IgD-negative memory B cell (primary cell): ENCODE data around the gene DARS1. TPM values are rescaled to one million over a fixed set of nuclear protein-coding genes. Genes with fewer than 3 reads are reported as not detected.

Experiments used
- H3K27ac Mint-ChIP-seq, 3 donors: one replicate each; pipeline ENCODE4 v1.8.0; 2020 to 2022; ENCODE audit warnings: mild to moderate bottlenecking in 3 of 3, mixed read lengths in 3 of 3, moderate library complexity in 1 of 3
- H3K27me3 Mint-ChIP-seq: one replicate; pipeline ENCODE4 v1.8.0; 2021; ENCODE audit warnings: mixed read lengths
- H3K36me3 Mint-ChIP-seq: one replicate; pipeline ENCODE4 v1.8.0; 2020; ENCODE audit warnings: mild to moderate bottlenecking, mixed read lengths
- H3K4me1 Mint-ChIP-seq, 3 donors: one replicate each; pipeline ENCODE4 v1.8.0; 2020 to 2022; ENCODE audit warnings: mixed read lengths in 3 of 3, mild to moderate bottlenecking in 1 of 3
- H3K4me3 Mint-ChIP-seq, 4 donors: one replicate each; pipeline ENCODE4 v1.8.0; 2020 to 2022; ENCODE audit warnings: mild to moderate bottlenecking in 4 of 4, mixed read lengths in 4 of 4, moderate library complexity in 3 of 4
- H3K9me3 Mint-ChIP-seq, 3 donors: one replicate each; pipeline ENCODE4 v1.8.0; 2020 to 2021; ENCODE audit warnings: mixed read lengths in 3 of 3, mild to moderate bottlenecking in 1 of 3
- polyA plus RNA-seq: library from polyadenylated mRNA; unstranded; fragments of 300-500 nt; fragmentation: Illumina TruSeq; gene quantifications from one replicate; pipeline ENCODE4 v1.2.3, GENCODE V29; 2021

DARS1 gene
- polyA plus RNA-seq, 1 donor from 2014 or later = 117 TPM

DNA sequence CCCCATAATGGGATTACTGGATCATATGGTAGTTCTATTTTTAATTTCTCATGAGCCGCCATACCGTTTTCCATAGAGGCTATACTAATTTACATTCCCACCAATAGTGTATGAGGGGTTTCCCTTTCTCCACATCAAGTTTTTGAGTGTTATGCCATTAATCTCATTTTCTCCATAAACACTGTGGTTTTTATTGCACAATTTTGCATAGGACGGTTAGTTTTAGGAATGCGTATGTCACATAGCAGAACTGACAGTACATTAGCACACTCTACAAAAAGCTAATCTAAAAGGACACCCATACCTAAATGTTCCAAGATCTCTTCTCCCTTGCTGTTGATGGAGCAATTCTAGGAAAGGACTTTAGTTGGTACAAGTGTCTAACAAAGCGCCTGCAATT lies 32.5 kb downstream of the DARS1 start:
- peaks cover 19% of the 10 kb centered on the region for H3K36me3 Mint-ChIP-seq
- H3K9me3 Mint-ChIP-seq = no peaks in the 10 kb centered on the region
- peaks cover 20 to 26% (median 22%) of the 10 kb centered on the region in 3 donors for H3K4me1 Mint-ChIP-seq
- H3K27me3 Mint-ChIP-seq = no peaks in the 10 kb centered on the region
- no peak overlapping the region for H3K27ac Mint-ChIP-seq
- H3K4me3 Mint-ChIP-seq = no peak overlapping the region

- Mint-ChIP-seq H3K4me3 (no peak overlapping the region), H3K36me3 (peaks cover 16% of the 10 kb centered on the region), H3K27me3 (no peaks in the 10 kb centered on the region), H3K9me3 (no peaks in the 10 kb centered on the region), H3K27ac (peak overlapping the region in 1 of 3 donors; percentile 48), H3K4me1 (peaks cover 19 to 26% (median 20%) of the 10 kb centered on the region in 3 donors)
These were observed 34.3 kb downstream of the DARS1 start for GRCh38 chr2:135951041-135951583.

GRCh38 chr2:135949451-135950234 lies 35.8 kb downstream of the DARS1 start:
- peaks cover 20 to 31% (median 25%) of the 10 kb centered on the region in 3 donors for H3K4me1 Mint-ChIP-seq

DNA sequence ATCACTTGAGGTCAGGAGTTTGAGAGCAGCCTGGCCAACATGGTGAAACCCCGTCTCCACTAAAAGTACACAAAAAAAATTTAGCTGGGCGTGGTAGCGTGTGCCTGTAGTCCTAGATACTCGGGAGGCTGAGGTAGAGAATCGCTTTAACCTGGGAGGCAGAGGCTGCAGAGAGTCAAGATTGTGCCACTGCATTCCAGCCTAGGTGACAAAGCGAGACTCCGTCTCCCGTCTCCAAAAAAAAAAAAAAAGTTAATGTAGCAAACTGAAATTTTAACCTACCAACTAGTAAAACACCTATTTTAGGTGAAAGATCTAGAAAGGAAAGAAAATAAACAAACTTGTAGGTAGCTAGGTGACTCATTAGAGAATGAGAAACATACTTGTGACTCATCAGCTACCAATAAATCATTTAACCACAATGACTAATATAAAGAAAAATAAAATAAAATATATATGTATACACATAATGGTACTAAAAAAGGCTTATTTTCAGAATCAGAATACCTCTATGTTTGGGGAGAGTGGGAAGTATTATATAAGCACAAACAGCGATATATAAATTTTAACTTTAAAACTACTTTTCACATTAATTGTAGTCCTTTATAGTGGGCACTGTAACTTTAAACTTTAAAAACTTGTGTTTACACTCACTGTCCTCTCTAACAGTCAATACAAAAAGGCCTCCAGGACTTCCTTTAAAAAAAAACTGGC lies 36.6 kb downstream of the DARS1 start:
- H3K9me3 Mint-ChIP-seq = no peaks in the 10 kb centered on the region
- H3K27ac Mint-ChIP-seq = peak overlapping the region in 2 of 3 donors; percentile 22 to 90
- peak overlapping the region in 1 of 4 donors; percentile 75 for H3K4me3 Mint-ChIP-seq
- peaks cover 14% of the 10 kb centered on the region for H3K36me3 Mint-ChIP-seq
- H3K27me3 Mint-ChIP-seq = no peaks in the 10 kb centered on the region
- H3K4me1 Mint-ChIP-seq = peaks cover 20 to 36% (median 27%) of the 10 kb centered on the region in 3 donors

More at GRCh38 chr2:135949451-135950234, 35.8 kb downstream of the DARS1 start:
- Mint-ChIP-seq H3K4me3 (no peak overlapping the region), H3K36me3 (peaks cover 14% of the 10 kb centered on the region), H3K27me3 (no peaks in the 10 kb centered on the region), H3K9me3 (no peaks in the 10 kb centered on the region), H3K27ac (peak overlapping the region in 1 of 3 donors; percentile 61)

DNA sequence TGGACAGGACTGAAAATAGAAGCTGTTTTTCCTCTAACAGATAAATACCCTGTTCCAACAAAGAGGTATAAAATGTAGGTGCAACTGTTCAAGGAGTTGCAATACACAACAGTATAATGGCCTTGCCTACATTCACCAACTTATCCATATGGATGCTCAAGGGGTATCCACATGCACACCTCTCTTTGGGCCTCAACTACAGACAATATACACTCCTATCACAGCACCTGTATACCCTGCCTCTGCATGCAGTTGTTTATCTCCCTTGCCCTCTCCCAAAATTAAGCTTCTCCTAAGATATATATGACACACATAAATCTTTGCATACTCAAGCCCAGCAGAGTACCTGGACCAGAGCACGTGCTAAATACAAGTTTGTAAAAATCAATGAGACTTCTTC lies 37.3 kb downstream of the DARS1 start:
- Mint-ChIP-seq H3K27me3 (no peaks in the 10 kb centered on the region), H3K27ac (peak overlapping the region in 2 of 3 donors; percentile 22 to 90), H3K9me3 (no peaks in the 10 kb centered on the region), H3K4me3 (peak overlapping the region in 1 of 4 donors; percentile 75), H3K4me1 (peaks cover 20 to 36% (median 27%) of the 10 kb centered on the region in 3 donors), H3K36me3 (peaks cover 14% of the 10 kb centered on the region)

DNA sequence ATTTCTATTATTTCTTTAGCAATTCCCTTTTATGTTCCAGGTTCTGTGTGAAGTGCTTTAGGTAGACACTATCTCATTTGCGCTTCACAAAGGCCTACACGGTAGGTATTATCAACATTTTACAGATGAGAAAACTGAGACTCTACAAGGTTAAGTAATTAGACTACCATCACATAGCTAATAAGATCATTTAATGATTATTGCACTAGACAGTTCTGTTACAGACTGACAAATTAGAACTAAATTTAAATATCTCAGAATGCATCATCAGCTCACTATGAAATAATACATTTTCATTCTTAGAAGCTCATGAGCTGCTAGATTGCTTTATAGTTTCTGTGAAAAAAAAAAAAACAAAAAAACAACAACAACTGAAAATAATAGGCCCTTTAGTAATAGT lies 37.9 kb downstream of the DARS1 start:
- Mint-ChIP-seq H3K36me3 (peaks cover 14% of the 10 kb centered on the region), H3K4me3 (no peak overlapping the region), H3K27me3 (no peaks in the 10 kb centered on the region), H3K27ac (no peak overlapping the region), H3K9me3 (no peaks in the 10 kb centered on the region), H3K4me1 (peaks cover 20 to 36% (median 26%) of the 10 kb centered on the region in 3 donors)

DNA sequence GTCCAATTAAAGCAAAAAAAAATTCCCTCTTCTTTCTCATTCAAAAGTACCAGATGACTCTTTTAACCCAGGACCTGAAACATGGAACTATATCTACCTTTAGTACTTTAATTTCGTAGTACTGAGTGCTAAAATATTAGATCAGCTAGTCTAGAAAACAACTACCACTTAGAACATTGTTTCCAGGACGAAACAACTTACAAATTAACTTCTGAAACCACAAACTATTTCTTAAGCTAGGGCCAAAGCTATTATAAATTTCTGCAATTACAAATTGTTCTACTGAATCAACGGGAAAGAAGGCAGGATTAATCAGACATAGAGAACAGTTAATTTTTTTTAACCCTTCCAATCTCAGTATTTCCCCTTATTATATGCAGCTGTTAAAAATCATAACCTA lies 39.9 kb downstream of the DARS1 start:
- Mint-ChIP-seq H3K27me3 (no peaks in the 10 kb centered on the region), H3K4me1 (peaks cover 14 to 36% (median 19%) of the 10 kb centered on the region in 3 donors), H3K4me3 (no peak overlapping the region), H3K36me3 (peaks cover 9% of the 10 kb centered on the region), H3K27ac (no peak overlapping the region), H3K9me3 (no peaks in the 10 kb centered on the region)

DNA sequence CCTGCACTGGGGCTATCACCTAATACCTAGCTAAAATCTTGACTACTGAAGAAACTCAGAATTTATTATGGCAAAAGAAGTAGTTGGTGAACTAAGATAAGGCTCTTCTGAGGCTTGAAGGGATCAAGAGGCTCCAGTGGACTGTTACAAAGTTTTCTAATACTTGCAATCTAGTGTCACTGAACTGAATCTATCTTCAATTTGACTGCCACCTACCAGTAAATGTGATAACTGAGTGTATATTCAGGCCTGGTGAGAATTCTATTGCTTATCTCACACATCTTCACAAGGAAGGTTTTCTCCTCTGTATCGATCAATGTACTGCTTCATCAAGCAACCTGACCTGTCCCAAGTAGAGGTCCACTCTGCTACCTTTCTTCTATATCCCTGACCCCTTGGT lies 40.8 kb downstream of the DARS1 start:
- Mint-ChIP-seq H3K4me3 (no peak overlapping the region), H3K27ac (peak overlapping the region in 1 of 3 donors; percentile 86), H3K27me3 (no peaks in the 10 kb centered on the region), H3K36me3 (peaks cover 16% of the 10 kb centered on the region), H3K9me3 (no peaks in the 10 kb centered on the region), H3K4me1 (peaks cover 19 to 30% (median 25%) of the 10 kb centered on the region in 3 donors)

DNA sequence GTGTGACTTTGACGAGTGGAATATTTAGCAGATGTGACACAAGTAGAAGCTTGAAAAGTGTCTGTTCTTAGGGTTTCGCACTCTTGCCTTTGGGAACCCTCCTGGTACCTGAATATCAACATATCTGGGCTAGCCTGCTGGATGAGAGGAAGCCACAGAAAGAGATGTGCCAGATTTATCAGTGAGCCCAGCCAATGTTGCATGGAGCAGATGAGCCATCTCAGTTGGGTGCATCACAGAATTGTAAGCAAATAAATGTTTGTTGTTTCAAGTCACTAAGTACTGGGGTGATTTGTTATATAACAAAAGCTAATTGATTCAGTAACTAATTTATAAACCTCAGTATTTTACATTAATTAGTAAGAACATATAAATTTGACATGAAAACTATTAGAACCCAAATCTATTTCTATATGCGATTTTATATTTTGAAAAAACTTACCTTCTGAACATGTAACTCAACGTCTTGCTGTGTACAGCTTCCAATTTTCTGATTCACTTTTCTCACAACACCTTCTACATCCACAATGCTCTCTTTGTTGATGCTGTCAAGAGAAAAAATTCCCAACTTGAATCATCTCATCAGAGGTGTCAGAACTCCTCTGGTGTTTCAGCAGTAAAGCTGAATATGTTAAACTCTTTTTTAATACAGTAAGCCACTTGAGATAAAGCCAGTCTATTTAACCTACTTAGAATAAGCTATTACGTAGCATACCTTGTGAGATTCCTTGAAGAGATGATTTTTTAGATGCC lies 42.3 kb downstream of the DARS1 start:
- Mint-ChIP-seq H3K4me3 (peak overlapping the region in 1 of 4 donors; percentile 15), H3K9me3 (no peaks in the 10 kb centered on the region), H3K27me3 (no peaks in the 10 kb centered on the region), H3K27ac (peak overlapping the region in 1 of 3 donors; percentile 28), H3K36me3 (peaks cover 16% of the 10 kb centered on the region), H3K4me1 (peaks cover 13 to 28% (median 26%) of the 10 kb centered on the region in 3 donors)

DNA sequence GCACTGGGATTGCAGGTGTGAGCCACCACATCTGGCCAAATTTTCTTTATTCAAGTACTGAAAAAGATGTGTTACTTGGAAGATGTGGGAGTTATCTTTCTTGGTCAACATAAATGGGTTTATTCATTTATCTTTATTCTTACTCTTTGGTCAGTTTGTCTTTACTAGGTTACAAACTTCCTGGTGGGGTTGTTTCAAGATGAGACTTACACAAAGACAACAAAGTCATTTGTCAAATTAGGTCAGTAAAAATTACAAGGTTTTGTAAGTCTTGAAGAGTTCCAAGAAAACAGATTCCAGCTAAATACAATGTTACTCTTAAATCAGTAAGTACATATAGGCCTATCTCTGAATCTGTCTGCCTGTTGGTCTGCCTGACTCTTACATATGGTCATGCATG lies 48.9 kb downstream of the DARS1 start:
- no peaks in the 10 kb centered on the region for H3K9me3 Mint-ChIP-seq
- H3K36me3 Mint-ChIP-seq = peaks cover 21% of the 10 kb centered on the region
- H3K27me3 Mint-ChIP-seq = no peaks in the 10 kb centered on the region
- no peak overlapping the region for H3K27ac Mint-ChIP-seq
- H3K4me1 Mint-ChIP-seq = peaks cover 19 to 30% (median 22%) of the 10 kb centered on the region in 3 donors
- H3K4me3 Mint-ChIP-seq = no peak overlapping the region

GRCh38 chr2:135935914-135936313 lies 49.5 kb downstream of the DARS1 start:
- H3K9me3 Mint-ChIP-seq = no peaks in the 10 kb centered on the region
- peaks cover 21% of the 10 kb centered on the region for H3K36me3 Mint-ChIP-seq
- H3K4me3 Mint-ChIP-seq = no peak overlapping the region
- H3K27ac Mint-ChIP-seq = no peak overlapping the region
- peaks cover 20 to 30% (median 22%) of the 10 kb centered on the region in 3 donors for H3K4me1 Mint-ChIP-seq
- H3K27me3 Mint-ChIP-seq = no peaks in the 10 kb centered on the region

GRCh38 chr2:135931776-135932443 lies 53.5 kb downstream of the DARS1 start:
- Mint-ChIP-seq H3K27me3 (no peaks in the 10 kb centered on the region), H3K36me3 (peaks cover 14% of the 10 kb centered on the region), H3K9me3 (no peaks in the 10 kb centered on the region), H3K27ac (peak overlapping the region in 1 of 3 donors; percentile 28), H3K4me3 (no peak overlapping the region), H3K4me1 (peaks cover 9 to 13% (median 12%) of the 10 kb centered on the region in 3 donors)

- peak overlapping the region in 1 of 3 donors; percentile 78 for H3K27ac Mint-ChIP-seq
- H3K36me3 Mint-ChIP-seq = peaks cover 7% of the 10 kb centered on the region
- H3K4me1 Mint-ChIP-seq = peaks cover 0 to 1% (median 1%) of the 10 kb centered on the region in 3 donors
- no peak overlapping the region for H3K4me3 Mint-ChIP-seq
- no peaks in the 10 kb centered on the region for H3K9me3 Mint-ChIP-seq
- no peaks in the 10 kb centered on the region for H3K27me3 Mint-ChIP-seq
These were observed 58.8 kb downstream of the DARS1 start for GRCh38 chr2:135926605-135927004.

DNA sequence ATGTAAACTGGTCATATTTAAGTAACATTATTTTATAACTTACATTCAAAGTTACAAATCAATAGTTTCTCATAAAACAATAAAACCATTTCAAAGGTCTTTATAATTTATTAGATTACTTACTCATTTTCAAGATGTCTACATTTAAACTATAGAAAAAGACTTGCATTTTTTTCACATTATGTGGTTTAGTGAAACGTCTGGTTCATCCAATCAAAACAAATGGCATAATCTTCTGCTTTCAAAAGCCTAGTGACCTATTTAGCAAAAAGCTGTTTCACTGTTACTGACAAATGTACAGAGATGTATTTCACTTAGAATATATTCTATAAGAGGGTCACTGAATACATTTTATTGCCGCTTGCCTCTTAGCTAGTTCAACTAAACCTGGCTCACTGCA lies 59.9 kb downstream of the DARS1 start:
- Mint-ChIP-seq H3K27me3 (no peaks in the 10 kb centered on the region), H3K4me3 (no peak overlapping the region), H3K36me3 (peaks cover 7% of the 10 kb centered on the region), H3K27ac (no peak overlapping the region), H3K9me3 (no peaks in the 10 kb centered on the region), H3K4me1 (peaks cover 0 to 1% (median 0%) of the 10 kb centered on the region in 3 donors)
